GM19023 (cell line): ENCODE measurements around the gene OSTF1.
A peak's percentile ranks its signal among the peaks of the same experiment; 100 is the strongest.

Experiments
- ATAC-seq: cut with Tn5 transposase; IDR thresholded peaks from one replicate; pipeline ENCODE4 v1.9.1; 2021; ENCODE audit warnings: mild to moderate bottlenecking, moderate library complexity; ENCODE audit not compliant: unreplicated experiment

OSTF1 gene

GRCh38 chr9:75161116-75161857 lies 73.0 kb downstream of the OSTF1 start:
- ATAC-seq = no peak

- no peak for ATAC-seq
Observed at GRCh38 chr9:75163764-75164163, 75.5 kb downstream of the OSTF1 start.

GRCh38 chr9:75164573-75164972 lies 76.3 kb downstream of the OSTF1 start:
- ATAC-seq = no peak

- ATAC-seq = no peak
Observed at GRCh38 chr9:75167281-75167680, 79.0 kb downstream of the OSTF1 start.

- no peak for ATAC-seq
Observed at GRCh38 chr9:75168270-75169178, 80.2 kb downstream of the OSTF1 start.

GRCh38 chr9:75169623-75170022 lies 81.3 kb downstream of the OSTF1 start:
- ATAC-seq = no peak

- ATAC-seq = no peak
Observed at GRCh38 chr9:75170898-75171360, 82.6 kb downstream of the OSTF1 start.

- no peak for ATAC-seq
Observed at GRCh38 chr9:75175395-75175794, 87.1 kb downstream of the OSTF1 start.

- no peak for ATAC-seq
Observed at GRCh38 chr9:75176037-75176436, 87.7 kb downstream of the OSTF1 start.

- ATAC-seq = no peak
Observed at GRCh38 chr9:75181750-75182149, 93.4 kb downstream of the OSTF1 start.

- ATAC-seq = no peak
Observed at GRCh38 chr9:75183306-75183705, 95.0 kb downstream of the OSTF1 start.

GRCh38 chr9:75184471-75184870 lies 96.2 kb downstream of the OSTF1 start:
- no peak for ATAC-seq

GRCh38 chr9:75185585-75186170 lies 97.4 kb downstream of the OSTF1 start:
- peak; percentile 90 for ATAC-seq

- no peak for ATAC-seq
Observed at GRCh38 chr9:75186767-75187380, 98.6 kb downstream of the OSTF1 start.

GRCh38 chr9:75188756-75189155 lies 100.4 kb downstream of the OSTF1 start:
- no peak for ATAC-seq

- no peak for ATAC-seq
Observed at GRCh38 chr9:75190762-75191161, 102.4 kb downstream of the OSTF1 start.
